ENCODE data around the gene RTL10.

RTL10 gene

GRCh38 chr22:19823191-19823901 is 31.3 kb downstream of the RTL10 start:
- DNase-seq (ENCODE audit: low read depth in 2 of 2): no peak

GRCh38 chr22:19822301-19823117 is 32.2 kb downstream of the RTL10 start:
- no peak for DNase-seq (ENCODE audit: low read depth in 2 of 2)

DNA sequence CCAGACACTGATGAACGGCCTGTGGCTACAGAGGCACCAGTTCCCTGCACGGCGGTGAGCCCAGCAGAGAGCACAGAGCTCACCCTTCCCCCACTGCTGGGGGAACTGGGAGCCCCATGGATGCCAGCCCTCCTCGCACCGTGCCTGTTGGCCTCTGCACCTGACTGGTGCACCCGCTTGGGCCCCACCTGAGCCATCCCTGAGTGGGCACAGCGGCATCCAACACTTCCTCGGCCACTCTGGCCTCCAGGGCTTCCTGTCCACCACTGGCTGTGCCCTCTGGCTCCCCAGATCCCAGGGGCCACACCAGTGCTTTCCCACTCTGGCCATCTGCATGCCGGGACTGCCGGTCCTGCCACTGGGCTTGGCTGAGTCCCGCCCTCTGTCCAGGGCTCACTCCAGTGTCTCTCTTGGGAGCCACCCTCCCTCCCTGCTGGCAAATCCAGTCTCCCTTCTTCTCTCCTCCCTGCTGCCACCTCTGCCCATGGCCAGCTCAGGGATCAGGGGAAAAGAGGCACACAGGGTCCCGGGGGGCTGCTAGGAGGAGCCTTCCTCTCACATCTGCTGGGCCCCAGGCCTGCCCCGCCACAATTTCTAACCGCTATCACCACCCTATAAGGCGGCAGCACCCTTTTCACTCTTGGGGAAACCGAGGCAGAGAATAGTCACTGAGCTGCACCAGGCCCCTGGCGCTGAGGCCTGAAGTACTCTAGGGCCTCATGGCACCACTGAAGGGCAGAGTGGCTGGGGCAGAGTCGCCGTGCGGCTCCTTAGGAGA is 33.0 kb downstream of the RTL10 start:
- DNase-seq (ENCODE audit: low read depth in 2 of 2): no peak

DNA sequence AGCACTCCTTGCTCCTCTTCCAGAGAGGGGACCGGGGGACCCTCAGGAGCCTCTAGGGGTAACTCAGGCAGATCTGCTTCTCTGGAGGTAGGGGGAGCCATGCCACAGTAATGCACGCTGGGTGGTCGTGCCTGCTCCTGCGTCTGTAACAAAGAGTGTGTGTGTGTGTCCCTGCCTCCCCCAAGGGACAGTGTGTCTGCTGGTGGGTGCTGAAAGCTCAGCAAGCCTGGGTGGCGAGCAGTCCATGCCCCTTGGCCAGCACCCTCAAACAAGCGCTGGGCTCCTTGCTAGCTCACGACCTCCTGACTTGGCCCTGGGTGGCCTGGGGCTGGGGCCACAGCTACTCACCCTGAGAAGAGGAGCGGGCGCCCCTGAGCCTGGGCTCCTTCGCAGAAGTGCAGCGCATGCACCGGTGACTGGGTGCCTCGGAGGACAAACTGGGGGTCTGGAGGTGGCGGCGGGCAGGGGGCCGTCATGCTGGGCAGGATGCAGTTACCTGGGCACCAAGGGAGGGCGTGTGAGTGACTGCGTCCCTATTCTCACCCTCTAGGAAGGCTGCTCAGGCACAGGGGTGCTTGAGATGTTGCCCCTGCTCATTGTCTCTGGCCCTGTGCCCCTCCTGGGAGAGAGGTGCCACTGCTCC is 33.7 kb downstream of the RTL10 start:
- no peak for DNase-seq (ENCODE audit: low read depth in 2 of 2)

DNA sequence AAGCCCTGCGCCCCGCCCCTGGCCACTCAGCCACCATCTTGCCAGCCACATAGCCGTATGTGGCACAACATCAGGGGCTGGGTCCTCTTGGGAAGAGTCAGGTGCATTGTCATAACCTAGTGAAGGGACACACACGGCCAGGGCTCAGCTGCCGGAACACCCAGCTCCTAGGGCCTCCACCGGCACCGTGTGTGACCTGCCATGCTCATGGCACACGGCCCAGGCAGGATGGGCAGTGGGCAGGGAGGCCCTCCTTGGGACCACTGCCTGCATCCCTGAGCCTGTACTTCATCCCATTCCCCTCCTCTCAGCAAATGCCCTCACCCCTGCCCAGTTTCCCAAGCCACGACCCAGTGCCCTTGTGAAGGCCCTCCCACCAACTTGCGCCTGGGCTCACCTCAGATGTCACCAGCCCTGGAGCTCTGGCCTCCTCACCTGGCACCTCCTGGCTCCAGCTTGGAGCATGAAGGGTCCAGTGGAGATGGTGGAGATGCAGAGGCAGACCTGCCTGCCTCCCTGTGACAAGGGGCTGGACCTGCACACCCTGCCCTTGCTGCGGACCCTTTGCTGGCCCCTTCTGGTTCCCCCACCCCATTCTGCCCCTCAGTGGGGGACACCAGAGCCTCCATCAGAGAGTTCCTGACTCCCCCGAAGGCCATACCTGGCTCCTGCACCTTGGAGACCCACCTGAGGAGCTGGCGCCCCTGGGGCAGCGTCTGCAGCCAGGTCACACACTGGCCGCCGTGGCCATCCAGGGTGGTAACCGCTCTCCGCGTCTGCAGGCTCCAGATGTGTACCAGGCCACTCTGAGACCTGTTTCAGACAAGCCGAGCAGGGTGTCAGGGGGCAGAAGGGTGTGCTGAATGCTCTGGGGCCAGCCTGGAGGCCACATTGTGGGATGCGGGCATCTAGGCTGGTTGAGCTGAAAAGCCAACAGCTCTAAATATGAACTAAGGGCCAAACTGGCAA is 34.5 kb downstream of the RTL10 start:
- no peak for DNase-seq (ENCODE audit: low read depth in 2 of 2)

GRCh38 chr22:19819208-19819910 is 35.3 kb downstream of the RTL10 start:
- DNase-seq (ENCODE audit: low read depth in 2 of 2): no peak

DNA sequence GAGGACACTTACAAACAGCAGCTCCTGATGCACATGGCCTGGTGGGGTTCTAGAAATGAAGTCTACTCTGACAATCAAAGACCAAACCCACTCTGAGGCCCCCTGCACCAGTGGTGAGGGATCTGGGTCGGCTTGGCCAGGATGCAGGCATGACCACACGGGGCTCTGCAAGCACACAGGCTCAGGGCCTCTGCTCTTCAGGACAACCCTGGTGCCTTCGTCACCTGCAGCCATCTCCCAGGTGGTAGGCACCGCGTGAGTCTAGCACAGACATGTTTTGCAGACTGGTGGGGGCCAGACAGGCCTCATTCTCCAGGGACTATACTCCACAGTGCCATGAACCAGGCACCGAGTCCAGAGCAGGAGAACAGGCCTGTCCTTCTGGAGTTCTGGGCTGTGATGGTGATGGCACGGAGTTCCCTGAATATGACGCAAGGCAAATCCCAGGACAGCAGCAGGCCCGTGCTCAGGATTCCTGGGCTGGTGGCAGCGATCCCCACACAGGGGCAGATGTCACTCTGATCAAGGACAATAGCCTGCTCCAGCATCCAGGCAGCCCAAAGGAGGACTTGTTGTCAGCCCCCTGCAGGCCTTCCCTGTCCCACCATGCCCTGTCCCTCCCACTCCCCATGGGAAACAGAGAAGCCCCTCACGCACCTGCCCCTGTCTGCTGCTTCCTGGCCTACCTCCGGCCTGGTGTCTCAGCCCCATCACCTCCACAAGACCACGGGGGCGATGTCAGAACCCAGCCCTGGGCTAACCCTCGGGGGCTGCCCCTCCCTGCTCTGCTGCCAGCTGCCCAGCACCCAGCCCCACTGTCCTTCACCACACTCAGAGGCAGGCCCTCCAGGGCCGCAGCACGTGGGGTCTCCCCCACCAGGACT is 36.1 kb downstream of the RTL10 start:
- DNase-seq (ENCODE audit: low read depth in 2 of 2): no peak

DNA sequence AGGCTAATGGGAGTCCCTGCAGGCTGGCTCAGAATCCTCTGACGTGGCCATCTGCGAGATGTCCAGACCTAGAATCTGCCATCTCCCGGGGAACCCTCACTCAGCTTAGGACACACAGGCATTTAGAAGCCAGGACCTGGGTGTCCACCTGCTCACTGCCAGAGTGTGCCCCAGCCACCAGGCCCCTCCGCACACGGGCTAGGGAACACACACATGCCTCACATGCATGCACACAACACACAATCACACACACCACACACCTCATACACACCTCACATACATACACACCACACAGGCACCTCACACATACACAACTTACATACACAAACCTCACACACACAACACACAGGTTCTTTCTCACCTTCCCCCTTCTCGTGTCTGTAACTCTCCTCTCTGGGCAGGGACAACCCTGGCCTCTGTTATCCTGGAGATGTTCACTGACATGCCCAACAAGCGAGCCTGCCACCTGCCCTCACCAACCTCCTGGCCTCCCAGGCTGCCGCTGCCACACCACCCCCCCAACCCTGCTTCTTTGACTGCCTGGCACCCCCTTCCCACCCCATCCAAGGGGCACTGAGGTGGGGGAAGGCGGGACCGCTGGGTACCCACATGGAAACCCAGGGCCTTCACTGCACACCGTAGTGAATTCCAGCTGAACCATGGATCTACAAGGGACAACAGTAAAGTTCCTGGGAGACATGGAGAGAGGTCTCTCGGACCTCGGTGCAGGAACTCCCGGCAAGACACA is 38.1 kb downstream of the RTL10 start:
- DNase-seq (ENCODE audit: low read depth in 2 of 2): no peak

- no peak for DNase-seq (ENCODE audit: low read depth in 2 of 2)
Observed at GRCh38 chr22:19815823-19816290, 38.8 kb downstream of the RTL10 start.

- no peak for DNase-seq (ENCODE audit: low read depth in 2 of 2)
Observed at GRCh38 chr22:19815093-19815822, 39.4 kb downstream of the RTL10 start.

DNA sequence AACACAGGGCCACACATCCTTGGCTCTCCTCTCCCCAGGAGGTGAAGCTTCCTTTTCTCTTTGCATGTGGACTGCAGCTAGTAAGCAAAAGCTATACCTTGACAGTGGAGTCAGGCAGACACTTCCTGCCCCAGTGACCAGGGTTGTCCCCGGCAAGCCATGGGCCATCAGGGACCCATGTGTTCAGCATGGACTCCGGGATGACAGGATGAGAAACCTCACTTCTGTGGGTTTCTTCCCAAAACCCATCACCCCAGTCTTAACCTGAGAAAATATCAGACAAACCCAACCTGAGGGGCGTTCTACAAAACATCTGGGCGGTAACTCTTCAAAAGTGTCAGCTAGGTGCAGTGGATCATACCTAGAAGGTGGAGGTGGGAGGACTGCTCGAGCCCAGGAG is 40.2 kb downstream of the RTL10 start:
- DNase-seq (ENCODE audit: low read depth in 2 of 2): no peak

DNA sequence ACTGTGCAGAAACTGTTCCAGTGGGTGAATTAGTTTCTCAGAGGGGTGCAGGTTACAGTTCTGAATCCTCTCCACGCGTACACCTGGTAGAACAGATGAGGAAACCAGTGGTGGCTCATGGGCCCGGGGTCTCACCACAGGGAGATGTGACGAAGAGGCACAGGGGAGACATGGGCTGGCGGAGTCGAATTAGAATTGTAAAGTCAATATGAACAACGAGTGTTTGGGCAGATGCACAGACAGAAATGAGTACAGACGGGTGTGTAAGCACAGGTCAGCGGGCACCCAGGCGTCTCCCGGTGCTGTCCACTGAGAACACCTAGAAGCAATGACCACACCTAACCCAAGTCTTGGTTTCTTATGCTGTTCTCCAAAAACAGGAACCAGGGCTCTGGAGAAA is 41.8 kb downstream of the RTL10 start:
- DNase-seq (ENCODE audit: low read depth in 2 of 2): no peak

DNA sequence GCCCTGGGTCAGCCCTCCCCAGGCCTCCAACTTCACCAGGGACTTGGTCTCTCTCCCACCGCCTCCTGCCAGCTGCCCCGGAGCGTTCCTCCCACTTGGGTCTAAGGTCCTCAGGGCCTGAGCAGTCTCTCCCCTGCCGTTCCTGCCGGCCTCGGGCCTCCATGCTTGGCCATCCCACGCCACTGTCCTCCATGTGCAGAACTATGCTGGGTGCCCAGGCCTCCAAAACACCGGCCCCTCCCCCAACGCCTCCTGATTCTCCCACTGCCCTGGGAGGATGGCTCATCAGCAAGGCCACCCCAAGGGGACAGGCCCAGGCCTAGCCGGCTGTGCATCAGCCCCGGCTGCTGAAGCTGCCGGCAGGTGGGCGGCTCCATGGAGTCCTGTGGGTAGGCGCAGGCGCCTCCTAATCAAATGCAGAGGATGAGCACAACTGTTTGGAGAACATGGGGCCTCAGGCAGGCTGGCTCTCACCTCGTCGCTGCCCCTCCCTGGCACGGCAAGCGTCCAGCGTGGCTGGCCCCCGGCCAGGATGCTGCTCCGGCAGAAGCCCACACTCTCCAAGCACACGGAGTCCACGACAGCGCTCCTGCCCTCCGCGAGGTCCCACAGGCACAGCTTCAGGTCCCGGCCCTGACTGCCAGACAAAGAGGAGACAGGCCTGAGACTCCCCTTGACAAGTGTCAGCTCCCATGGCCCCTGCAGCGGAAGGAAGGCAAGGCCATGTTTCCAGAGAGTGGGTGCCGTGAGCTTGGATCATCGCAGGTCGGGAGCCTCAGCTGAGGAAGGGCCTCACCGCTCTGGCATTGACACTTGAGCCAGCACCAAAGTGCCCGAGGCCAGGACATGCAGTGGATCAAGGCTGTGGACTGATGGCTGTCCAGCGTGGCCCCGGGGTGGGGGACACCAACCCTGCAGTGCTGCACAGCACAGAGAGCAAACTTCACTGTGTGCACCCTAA is 42.6 kb downstream of the RTL10 start:
- DNase-seq (ENCODE audit: low read depth in 2 of 2): no peak

GRCh38 chr22:19811211-19811621 is 43.5 kb downstream of the RTL10 start:
- DNase-seq (ENCODE audit: low read depth in 2 of 2): no peak

- no peak for DNase-seq (ENCODE audit: low read depth in 2 of 2)
Observed at GRCh38 chr22:19810381-19811201, 44.1 kb downstream of the RTL10 start.

- DNase-seq (ENCODE audit: low read depth in 2 of 2): no peak
Observed at GRCh38 chr22:19809741-19810140, 44.9 kb downstream of the RTL10 start.

Data from stimulated activated CD8-positive, alpha-beta memory T cell treated with anti-CD3 and anti-CD28 coated beads, Interleukin-7, amount 100 ng/mL, for 4 hours (primary cell).